HepG2 (cell line): ENCODE data around the gene TTLL6. TPM values are rescaled to one million over a fixed set of nuclear protein-coding genes. Genes with fewer than 3 reads are reported as not detected.

Source experiments
- ATAC-seq: fragments of 200-7000 bp; cut with Tn5 transposase; 3 replicates; pipeline ENCODE4 v1.9.1; 2020; ENCODE audit warnings: mild to moderate bottlenecking, moderate library complexity
- BruUV-seq: library from RNA; stranded (reverse); fragments of 400-500 nt; replicated peaks from 2 replicates; lab custom pipeline; 2021; lab: Mats Ljungman, UMichigan
- CTCF ChIA-PET: fragments of 300-600 bp; formaldehyde crosslinking; extraction: SDS; loops from one replicate; lab custom pipeline; 2021; ENCODE audit warnings: low total read pairs, inconsistent platforms, low intra/inter-chr PET ratio; lab: Yijun Ruan, JAX
- POLR2A ChIA-PET: fragments of 350-600 bp; sonication (Branson Sonifier 250); formaldehyde crosslinking; loops from one replicate; lab custom pipeline; 2020; ENCODE audit warnings: antibody characterized with exemption, inconsistent platforms; lab: Yijun Ruan, JAX
- DNase-seq: peaks from one replicate; pipeline ENCODE4 v3.0.0-alpha.2; 2015; ENCODE audit warnings: low spot score
- FAIRE-seq: peaks from 3 replicates; lab custom pipeline; 2011; peaks lifted over from hg19 to GRCh38; lab: Jason Lieb, UNC
- H2AFZ ChIP-seq: one replicate; pipeline ENCODE4 v1.6.1; 2011; ENCODE audit warnings: low read length, inconsistent platforms
- H3K27ac ChIP-seq: fragments of 300-600 bp; 3 replicates; pipeline ENCODE4 v1.8.0; 2011; ENCODE audit warnings: mixed run types, mild to moderate bottlenecking, mixed read lengths, low read length, inconsistent platforms; ENCODE audit not compliant: insufficient read depth; ENCODE audit errors: extremely low read length
- H3K27me3 ChIP-seq, 2 experiments: fragments of 200-600 bp in 1 of 2; 2 replicates in 1 of 2; 3 replicates in 1 of 2; pipeline versions ENCODE4 v1.6.0 to v1.8.0; 2011; ENCODE audit warnings: low read length in 2 of 2, mild to moderate bottlenecking in 2 of 2, moderate library complexity in 2 of 2, inconsistent platforms in 1 of 2; ENCODE audit not compliant: insufficient read depth in 2 of 2, control insufficient read depth in 1 of 2
- H3K36me3 ChIP-seq, 2 experiments: fragments of 200-600 bp in 1 of 2; replicated peaks in 1 of 2; 2 replicates in 1 of 2; 3 replicates in 1 of 2; pipeline versions ENCODE4 v1.5.1 to v1.8.0; 2011; ENCODE audit warnings: low read length in 2 of 2, inconsistent platforms in 1 of 2; ENCODE audit not compliant: insufficient read depth in 2 of 2, control insufficient read depth in 1 of 2
- H3K4me1 ChIP-seq: 2 replicates; pipeline ENCODE4 v1.5.1; 2012; ENCODE audit warnings: low read length, inconsistent platforms; ENCODE audit not compliant: insufficient read depth
- H3K4me2 ChIP-seq: 2 replicates; pipeline ENCODE4 v1.6.0; 2011; ENCODE audit warnings: low read depth, low read length, inconsistent platforms
- H3K4me3 ChIP-seq, 3 experiments: fragments of 200-600 bp in 1 of 3; sonication (generic), shearing (Covaris generic) in 1 of 3; replicated peaks in 1 of 3; 2 replicates each; pipeline ENCODE4 v1.5.1; 2011 to 2016; ENCODE audit warnings: low read length in 3 of 3, inconsistent platforms in 2 of 3, low read depth in 2 of 3, mild to moderate bottlenecking in 2 of 3, control low read depth in 1 of 3, mixed read lengths in 1 of 3; ENCODE audit not compliant: insufficient read depth in 1 of 3
- H3K79me2 ChIP-seq: one replicate; pipeline ENCODE4 v1.6.1; 2011; ENCODE audit warnings: low read length, inconsistent platforms; ENCODE audit not compliant: insufficient read depth
- H3K9ac ChIP-seq: 2 replicates; pipeline ENCODE4 v1.6.0; 2011; ENCODE audit warnings: mild to moderate bottlenecking, low read depth, low read length, inconsistent platforms; ENCODE audit not compliant: insufficient read depth
- H3K9me3 ChIP-seq: 2 replicates; pipeline ENCODE4 v1.5.1; 2012; ENCODE audit warnings: mild to moderate bottlenecking, low read length
- H4K20me1 ChIP-seq: 2 replicates; pipeline ENCODE4 v1.6.0; 2011; ENCODE audit warnings: inconsistent platforms, mild to moderate bottlenecking, low read length, moderate library complexity; ENCODE audit not compliant: insufficient read depth
- CEBPB ChIP-seq: IDR thresholded peaks from 2 replicates; pipeline ENCODE4 v1.6.1; 2011; ENCODE audit warnings: low read depth, low read length, improper control_type of control experiment, borderline replicate concordance
- FOXA1 ChIP-seq, 2 experiments: fragments of 450-650 bp in 1 of 2; sonication (generic) in 1 of 2; formaldehyde crosslinking in 1 of 2; IDR thresholded peaks; 2 replicates each; pipeline versions ENCODE4 v1.4.0 to v1.6.1; 2016 to 2020; ENCODE audit warnings: missing genetic modification reagents in 1 of 2
- FOXA3 ChIP-seq: IDR thresholded peaks from 2 replicates; pipeline ENCODE4 v1.6.1; 2016; ENCODE audit warnings: missing genetic modification reagents, missing compliant biosample characterization
- NR2F6 ChIP-seq, 2 experiments: IDR thresholded peaks; 2 replicates each; pipeline ENCODE4 v1.6.1; 2016; ENCODE audit warnings: antibody characterized with exemption in 1 of 2, mild to moderate bottlenecking in 1 of 2
- SOX13 ChIP-seq, 3 experiments: fragments of 450-650 bp in 1 of 3; sonication (generic) in 1 of 3; formaldehyde crosslinking in 1 of 3; IDR thresholded peaks in 2 of 3; conservative IDR thresholded peaks in 1 of 3; 2 replicates each; pipeline versions ENCODE4 v1.5.0 to v1.6.1; 2016 to 2020; ENCODE audit warnings: antibody characterized with exemption in 1 of 3, mild to moderate bottlenecking in 1 of 3, missing compliant biosample characterization in 1 of 3, missing genetic modification reagents in 1 of 3, moderate library complexity in 1 of 3
- ZKSCAN1 ChIP-seq: fragments of 150-350 bp; IDR thresholded peaks from 2 replicates; pipeline ENCODE4 v1.6.1; 2014; ENCODE audit warnings: low read length
- ZNF616 ChIP-seq: sonication (generic); formaldehyde crosslinking; IDR thresholded peaks from 2 replicates; pipeline ENCODE4 v1.5.0; 2020; ENCODE audit warnings: low read depth, mild to moderate bottlenecking, missing genetic modification reagents
- WGBS: methylation state at CpG from one replicate; pipeline ENCODE4 v1.1.6; 2017; ENCODE audit warnings: low lambda C conversion rate; 5-methylcytosine and 5-hydroxymethylcytosine counted together
- in situ Hi-C: cut with HindIII; loops from 2 replicates; pipeline ENCODE4 v1.10.0; 2017; ENCODE audit warnings: low pct_unique_long_range_greater_than_20kb; ENCODE audit not compliant: extremely low pct_ligation_motif_present
- intact Hi-C: fragments of 100-400 bp; cut with micrococcal nuclease; formaldehyde crosslinking; loops from one replicate; pipeline ENCODE4 v1.10.0; 2022; ENCODE audit not compliant: unreplicated experiment
- polyA plus RNA-seq, 8 experiments: library from polyadenylated mRNA; depleted of rRNA in 3 of 8; stranded (reverse) in 7 of 8; unstranded in 1 of 8; fragments of >200 nt; fragmentation: Illumina TruSeq in 4 of 8; extraction: Trizol in 4 of 8; gene quantifications; 2 replicates each; pipeline versions ENCODE4 v1.2.1 to v1.2.3, GENCODE V29; 2011 to 2016; ENCODE audit warnings: low read depth in 4 of 8, missing spikeins in 1 of 8, mixed read lengths in 1 of 8; ENCODE audit not compliant: insufficient read depth in 1 of 8
- total RNA-seq, 5 experiments: library from RNA; depleted of rRNA; stranded (reverse); fragments of >200 nt; fragmentation: Illumina TruSeq; extraction: Trizol; gene quantifications; 2 replicates each; pipeline ENCODE4 v1.2.3, GENCODE V29; 2016; ENCODE audit warnings: low read depth in 1 of 5
- TF ChIP-seq, protein P1 (sequence below): IDR thresholded peaks from 2 replicates; pipeline ENCODE4 v1.4.0; 2020; ENCODE audit warnings: mild to moderate bottlenecking, missing genetic modification reagents

Gene TTLL6
- total and polyA plus RNA-seq, 2 of the 13 experiments (the other 11 are each of a cell fraction or from before 2014, with no cell fraction given), result 0.04 to 0.08 TPM

DNA sequence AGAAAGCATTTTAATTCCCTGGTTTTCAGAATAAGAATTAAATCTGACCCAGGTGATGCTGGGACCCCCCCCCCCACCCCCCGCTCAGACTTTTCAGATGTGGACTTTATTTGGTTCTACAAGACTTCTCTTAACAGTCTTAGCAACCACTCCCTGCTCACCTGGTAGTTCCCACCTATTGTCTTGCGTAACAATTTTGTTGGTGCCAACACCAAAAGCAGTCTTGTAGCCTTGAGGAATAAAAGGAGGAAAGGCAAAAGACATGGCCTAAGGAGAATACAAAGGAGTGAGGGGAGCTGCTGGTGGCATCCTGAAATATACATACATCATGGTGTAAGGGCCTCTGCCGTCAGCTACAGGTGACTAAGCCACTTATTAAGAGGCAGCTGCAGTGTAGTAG lies 5.0 kb downstream of the TTLL6 start:
- in situ Hi-C loops, result loop anchor here (5.0 to 10.0 kb wide), 2 partner anchors 65 to 233 kb away; no protein-coding TSS in a partner anchor
- intact Hi-C loops, result no loop called here
- ChIA-PET POLR2A (interaction anchor here (0.9 to 2.9 kb wide), 3 partner anchors 12 to 67 kb away, joined by 3 to 10 read pairs (median 4); no protein-coding TSS in a partner anchor), CTCF (interaction anchor here (6.3 kb wide), 1 partner anchor 66 kb away, joined by 155 read pairs; no protein-coding TSS in a partner anchor)
- peaks cover 37% of the 10 kb centered on the region for H3K4me1 ChIP-seq
- ATAC-seq (no peak), DNase-seq (no peak), FAIRE-seq (no peak)
- H4K20me1 ChIP-seq, result no peaks in the 10 kb centered on the region
- no peaks in the 10 kb centered on the region for H3K9me3 ChIP-seq
- H3K9ac ChIP-seq, result no peak overlapping the region
- no peak overlapping the region for H3K27ac ChIP-seq
- H3K36me3 ChIP-seq, result no peaks in the 10 kb centered on the region
- H3K4me2 ChIP-seq, result no peak overlapping the region
- no peak overlapping the region for H3K4me3 ChIP-seq
- no peaks in the 10 kb centered on the region for H3K79me2 ChIP-seq
- H3K27me3 ChIP-seq, result peaks cover 0 to 14% of the 10 kb centered on the region in 2 experiments; a peak in 3 of 5 replicates
- no peak overlapping the region for H2AFZ ChIP-seq
- TF ChIP-seq ZKSCAN1, result no peak
- peak; percentile 86 for TF ChIP-seq CEBPB
- TF ChIP-seq ZNF616 (CRISPR knock-in tag), result no peak
- WGBS, result 53% methylated on average over 3 of the region's 3 CpGs
- BruUV-seq, result no TSS peak

DNA sequence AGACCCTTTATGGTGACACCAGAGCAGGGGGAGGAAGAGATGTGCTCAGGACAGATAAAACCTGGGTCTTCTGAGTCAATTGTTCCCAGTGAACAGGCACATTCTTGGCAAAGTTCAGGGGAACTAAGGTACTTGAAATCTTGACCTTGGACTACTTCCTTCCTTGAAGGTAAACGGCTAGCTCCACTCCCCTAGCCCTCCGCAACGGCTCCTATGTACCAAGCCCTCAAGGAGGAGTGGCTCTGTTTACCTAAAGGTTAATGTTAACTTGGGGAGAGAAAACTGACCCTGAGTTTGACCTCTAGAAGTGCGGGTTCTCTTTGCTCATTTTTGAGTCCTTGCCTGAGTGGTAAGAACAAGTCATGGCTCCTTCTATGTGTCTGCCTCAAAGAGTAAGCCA lies 7.8 kb downstream of the TTLL6 start:
- no peak for ATAC-seq
- BruUV-seq, result no TSS peak
- H3K4me3 ChIP-seq, result no peak overlapping the region
- DNase-seq, result no peak
- intact Hi-C loops, result loop anchor here (5.0 to 10.0 kb wide), 2 partner anchors 132 to 226 kb away; no protein-coding TSS in a partner anchor
- peaks cover 0 to 3% of the 10 kb centered on the region in 2 experiments; a peak in 4 of 5 replicates for H3K27me3 ChIP-seq
- no peak for FAIRE-seq
- no peaks in the 10 kb centered on the region for H3K36me3 ChIP-seq
- H4K20me1 ChIP-seq, result no peaks in the 10 kb centered on the region
- H2AFZ ChIP-seq, result no peak overlapping the region
- WGBS, result 0% methylated on average over 4 of the region's 4 CpGs
- no peak overlapping the region for H3K9ac ChIP-seq
- H3K4me2 ChIP-seq, result peak overlapping the region; percentile 53
- in situ Hi-C loops, result no loop called here
- ChIA-PET POLR2A (interaction anchor here (0.9 kb wide), 1 partner anchor 100 kb away, joined by 3 read pairs; no protein-coding TSS in a partner anchor), CTCF (interaction anchor here (1.6 kb wide), 1 partner anchor 70 kb away, joined by 4 read pairs; no protein-coding TSS in a partner anchor)
- H3K4me1 ChIP-seq, result peaks cover 42% of the 10 kb centered on the region
- no peak overlapping the region for H3K27ac ChIP-seq
- H3K9me3 ChIP-seq, result no peaks in the 10 kb centered on the region
- H3K79me2 ChIP-seq, result no peaks in the 10 kb centered on the region
- TF ChIP-seq NR2F6 (IDR thresholded peaks at IDR 0.05), result peak; percentile 72
- TF ChIP-seq NR2F6 (CRISPR knock-in tag; IDR thresholded peaks at IDR 0.05), result peak; percentile 70
- TF ChIP-seq, protein P1, sequence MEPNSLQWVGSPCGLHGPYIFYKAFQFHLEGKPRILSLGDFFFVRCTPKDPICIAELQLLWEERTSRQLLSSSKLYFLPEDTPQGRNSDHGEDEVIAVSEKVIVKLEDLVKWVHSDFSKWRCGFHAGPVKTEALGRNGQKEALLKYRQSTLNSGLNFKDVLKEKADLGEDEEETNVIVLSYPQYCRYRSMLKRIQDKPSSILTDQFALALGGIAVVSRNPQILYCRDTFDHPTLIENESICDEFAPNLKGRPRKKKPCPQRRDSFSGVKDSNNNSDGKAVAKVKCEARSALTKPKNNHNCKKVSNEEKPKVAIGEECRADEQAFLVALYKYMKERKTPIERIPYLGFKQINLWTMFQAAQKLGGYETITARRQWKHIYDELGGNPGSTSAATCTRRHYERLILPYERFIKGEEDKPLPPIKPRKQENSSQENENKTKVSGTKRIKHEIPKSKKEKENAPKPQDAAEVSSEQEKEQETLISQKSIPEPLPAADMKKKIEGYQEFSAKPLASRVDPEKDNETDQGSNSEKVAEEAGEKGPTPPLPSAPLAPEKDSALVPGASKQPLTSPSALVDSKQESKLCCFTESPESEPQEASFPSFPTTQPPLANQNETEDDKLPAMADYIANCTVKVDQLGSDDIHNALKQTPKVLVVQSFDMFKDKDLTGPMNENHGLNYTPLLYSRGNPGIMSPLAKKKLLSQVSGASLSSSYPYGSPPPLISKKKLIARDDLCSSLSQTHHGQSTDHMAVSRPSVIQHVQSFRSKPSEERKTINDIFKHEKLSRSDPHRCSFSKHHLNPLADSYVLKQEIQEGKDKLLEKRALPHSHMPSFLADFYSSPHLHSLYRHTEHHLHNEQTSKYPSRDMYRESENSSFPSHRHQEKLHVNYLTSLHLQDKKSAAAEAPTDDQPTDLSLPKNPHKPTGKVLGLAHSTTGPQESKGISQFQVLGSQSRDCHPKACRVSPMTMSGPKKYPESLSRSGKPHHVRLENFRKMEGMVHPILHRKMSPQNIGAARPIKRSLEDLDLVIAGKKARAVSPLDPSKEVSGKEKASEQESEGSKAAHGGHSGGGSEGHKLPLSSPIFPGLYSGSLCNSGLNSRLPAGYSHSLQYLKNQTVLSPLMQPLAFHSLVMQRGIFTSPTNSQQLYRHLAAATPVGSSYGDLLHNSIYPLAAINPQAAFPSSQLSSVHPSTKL (CRISPR knock-in tag), result peak; percentile 17; the same call in 1 of the 2 replicates
- no peak for TF ChIP-seq SOX13 (IDR thresholded peaks at IDR 0.05)
- TF ChIP-seq SOX13 (CRISPR knock-in tag; conservative IDR thresholded peaks at IDR 0.05 in 1 of 2, IDR thresholded peaks at IDR 0.05 in 1 of 2), result no peak
- no peak for TF ChIP-seq FOXA1 (IDR thresholded peaks at IDR 0.05)
- 0 out of 2 replicates have a peak, but pooled peaks have one; percentile 28 for TF ChIP-seq FOXA1 (CRISPR knock-in tag; IDR thresholded peaks at IDR 0.05)
- TF ChIP-seq FOXA3 (CRISPR knock-in tag), result 0 out of 2 replicates have a peak, but pooled peaks have one; percentile 27
